Lower leg skin (tissue), 3 donors: ENCODE results near the gene FAM110C.

ENCODE experiments used
- POLR2A ChIP-seq, 2 donors: fragments of 450-650 bp; IDR thresholded peaks; one replicate each; pipeline ENCODE4 v1.6.1; 2016 to 2017; ENCODE audit warnings: antibody characterized with exemption in 2 of 2, mild to moderate bottlenecking in 1 of 2, moderate library complexity in 1 of 2
- TF ChIP-seq, protein P1 (sequence below), 3 donors: fragments of 450-650 bp; IDR thresholded peaks; one replicate each; pipeline ENCODE4 v1.5.1; 2016; ENCODE audit warnings: antibody characterized with exemption in 3 of 3, mild to moderate bottlenecking in 3 of 3, moderate library complexity in 2 of 3

DNA sequence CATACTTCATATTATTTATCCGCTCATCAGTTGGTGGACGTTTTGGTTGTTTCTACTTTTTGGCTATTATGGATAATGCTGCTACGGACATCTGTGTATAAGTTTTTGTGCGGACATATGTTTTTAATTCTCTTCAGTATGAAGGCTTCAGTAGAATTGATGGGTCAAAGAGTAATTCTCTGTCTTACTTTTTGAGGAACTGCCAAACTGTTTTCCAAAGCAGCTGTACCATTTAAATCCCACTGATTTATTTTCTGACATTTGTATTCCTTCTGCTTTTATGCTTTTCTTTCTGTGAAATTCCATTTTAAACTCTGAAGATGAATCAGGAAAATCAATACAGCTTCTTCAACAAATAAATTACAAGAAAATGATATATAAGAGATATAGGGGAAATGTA lies 20.8 kb downstream of the FAM110C start:
- TF ChIP-seq POLR2A (IDR thresholded peaks at IDR 0.05) = no peak
- TF ChIP-seq, protein P1, sequence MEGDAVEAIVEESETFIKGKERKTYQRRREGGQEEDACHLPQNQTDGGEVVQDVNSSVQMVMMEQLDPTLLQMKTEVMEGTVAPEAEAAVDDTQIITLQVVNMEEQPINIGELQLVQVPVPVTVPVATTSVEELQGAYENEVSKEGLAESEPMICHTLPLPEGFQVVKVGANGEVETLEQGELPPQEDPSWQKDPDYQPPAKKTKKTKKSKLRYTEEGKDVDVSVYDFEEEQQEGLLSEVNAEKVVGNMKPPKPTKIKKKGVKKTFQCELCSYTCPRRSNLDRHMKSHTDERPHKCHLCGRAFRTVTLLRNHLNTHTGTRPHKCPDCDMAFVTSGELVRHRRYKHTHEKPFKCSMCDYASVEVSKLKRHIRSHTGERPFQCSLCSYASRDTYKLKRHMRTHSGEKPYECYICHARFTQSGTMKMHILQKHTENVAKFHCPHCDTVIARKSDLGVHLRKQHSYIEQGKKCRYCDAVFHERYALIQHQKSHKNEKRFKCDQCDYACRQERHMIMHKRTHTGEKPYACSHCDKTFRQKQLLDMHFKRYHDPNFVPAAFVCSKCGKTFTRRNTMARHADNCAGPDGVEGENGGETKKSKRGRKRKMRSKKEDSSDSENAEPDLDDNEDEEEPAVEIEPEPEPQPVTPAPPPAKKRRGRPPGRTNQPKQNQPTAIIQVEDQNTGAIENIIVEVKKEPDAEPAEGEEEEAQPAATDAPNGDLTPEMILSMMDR (IDR thresholded peaks at IDR 0.05) = no peak
